ENCODE measurements around the gene SORCS2. TPM values are rescaled to one million over a fixed set of nuclear protein-coding genes. Genes with fewer than 3 reads are reported as not detected.

The SORCS2 gene
- polyA plus RNA-seq, 1 of the 3 experiments (the other 2 are of a cell fraction), result 1.6 TPM

DNA sequence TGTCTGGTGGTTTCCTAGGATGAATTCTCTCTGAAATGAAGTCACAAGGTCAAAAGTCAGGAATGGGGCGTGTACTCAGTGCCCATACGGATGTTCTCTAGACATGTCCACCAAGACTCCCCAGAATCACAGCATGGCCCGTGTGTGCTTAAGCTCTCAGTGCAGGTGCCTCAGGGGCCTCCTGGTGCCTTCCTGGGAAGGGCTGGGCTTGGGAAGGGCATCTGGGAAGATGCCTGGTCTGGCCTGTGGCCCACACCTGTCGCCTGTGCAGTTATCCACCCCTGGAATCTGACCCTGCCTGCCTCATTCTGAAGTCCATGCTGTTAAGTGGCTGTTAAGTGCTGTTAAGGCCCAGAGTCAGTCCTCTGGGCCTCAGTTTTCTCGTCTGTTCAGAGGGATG is 31.2 kb downstream of the SORCS2 start:
- no peak overlapping the region for H3K27ac ChIP-seq (ENCODE audit: low read depth in 2 of 2, low read length in 1 of 2)
- no peaks in the 10 kb centered on the region for H3K36me3 ChIP-seq (replicated peaks in 1 of 2; ENCODE audit: control insufficient read depth in 1 of 2, insufficient read depth in 2 of 2, low read length in 1 of 2)
- ChIA-PET CTCF (no interaction called here), POLR2A (no interaction called here)
- H3K4me2 ChIP-seq, result no peak overlapping the region
- no peaks in the 10 kb centered on the region for H3K79me2 ChIP-seq (ENCODE audit: insufficient read depth)
- H3F3A ChIP-seq (replicated peaks; ENCODE audit: insufficient read depth), result no peaks in the 10 kb centered on the region
- WGBS (ENCODE audit: low lambda C conversion rate), result 63% methylated on average over 4 of the region's 5 CpGs
- no peaks in the 10 kb centered on the region for H3K9me2 ChIP-seq
- H3K9me3 ChIP-seq, result no peaks in the 10 kb centered on the region
- H2AFZ ChIP-seq (ENCODE audit: low read depth), result no peak overlapping the region
- no peak for DNase-seq
- H3K9ac ChIP-seq, result no peak overlapping the region
- H3K4me3 ChIP-seq (ENCODE audit: low read depth in 2 of 2, low read length in 1 of 2), result no peak overlapping the region
- no peaks in the 10 kb centered on the region; the same call in 1 of the 2 replicates for H3K27me3 ChIP-seq (ENCODE audit: insufficient read depth)
- no peaks in the 10 kb centered on the region for H4K20me1 ChIP-seq (ENCODE audit: insufficient read depth)
- no peak for TF ChIP-seq TAF1 (IDR thresholded peaks at IDR 0.05; ENCODE audit: borderline replicate concordance, low read depth, low read length)
- TF ChIP-seq RXRA (IDR thresholded peaks at IDR 0.05; ENCODE audit: borderline replicate concordance, low read depth), result no peak
- TF ChIP-seq SIN3A (IDR thresholded peaks at IDR 0.05; ENCODE audit: borderline replicate concordance, low read depth, low read length), result no peak
- TF ChIP-seq USF1 (IDR thresholded peaks at IDR 0.05; ENCODE audit: borderline replicate concordance, low read depth), result no peak
- TF ChIP-seq EP300 (IDR thresholded peaks at IDR 0.05; ENCODE audit: borderline replicate concordance in 1 of 2, low read depth in 1 of 2, low read length in 1 of 2), result no peak
- no peak for TF ChIP-seq FOSL2 (IDR thresholded peaks at IDR 0.05; ENCODE audit: borderline replicate concordance, low read depth)
- no peak for TF ChIP-seq GATA2 (CRISPR knock-in tag; IDR thresholded peaks at IDR 0.05)
- TF ChIP-seq, protein P1, sequence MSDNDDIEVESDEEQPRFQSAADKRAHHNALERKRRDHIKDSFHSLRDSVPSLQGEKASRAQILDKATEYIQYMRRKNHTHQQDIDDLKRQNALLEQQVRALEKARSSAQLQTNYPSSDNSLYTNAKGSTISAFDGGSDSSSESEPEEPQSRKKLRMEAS (IDR thresholded peaks at IDR 0.05; ENCODE audit: low read depth), result no peak
- TF ChIP-seq CHD2 (IDR thresholded peaks at IDR 0.05; ENCODE audit: low read length, partially characterized antibody), result no peak
- TF ChIP-seq EZH2phosphoT487 (IDR thresholded peaks at IDR 0.05; ENCODE audit: borderline replicate concordance, low read depth), result no peak
- no peak for TF ChIP-seq NFIC (IDR thresholded peaks at IDR 0.05; ENCODE audit: borderline replicate concordance)
- TF ChIP-seq, protein P2, sequence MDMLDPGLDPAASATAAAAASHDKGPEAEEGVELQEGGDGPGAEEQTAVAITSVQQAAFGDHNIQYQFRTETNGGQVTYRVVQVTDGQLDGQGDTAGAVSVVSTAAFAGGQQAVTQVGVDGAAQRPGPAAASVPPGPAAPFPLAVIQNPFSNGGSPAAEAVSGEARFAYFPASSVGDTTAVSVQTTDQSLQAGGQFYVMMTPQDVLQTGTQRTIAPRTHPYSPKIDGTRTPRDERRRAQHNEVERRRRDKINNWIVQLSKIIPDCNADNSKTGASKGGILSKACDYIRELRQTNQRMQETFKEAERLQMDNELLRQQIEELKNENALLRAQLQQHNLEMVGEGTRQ (IDR thresholded peaks at IDR 0.05; ENCODE audit: borderline replicate concordance, low read depth, low read length), result no peak
- TF ChIP-seq TEAD4 (IDR thresholded peaks at IDR 0.05; ENCODE audit: borderline replicate concordance, insufficient read depth), result no peak
- no peak for TF ChIP-seq TCF12 (IDR thresholded peaks at IDR 0.05)
- TF ChIP-seq, protein P3, sequence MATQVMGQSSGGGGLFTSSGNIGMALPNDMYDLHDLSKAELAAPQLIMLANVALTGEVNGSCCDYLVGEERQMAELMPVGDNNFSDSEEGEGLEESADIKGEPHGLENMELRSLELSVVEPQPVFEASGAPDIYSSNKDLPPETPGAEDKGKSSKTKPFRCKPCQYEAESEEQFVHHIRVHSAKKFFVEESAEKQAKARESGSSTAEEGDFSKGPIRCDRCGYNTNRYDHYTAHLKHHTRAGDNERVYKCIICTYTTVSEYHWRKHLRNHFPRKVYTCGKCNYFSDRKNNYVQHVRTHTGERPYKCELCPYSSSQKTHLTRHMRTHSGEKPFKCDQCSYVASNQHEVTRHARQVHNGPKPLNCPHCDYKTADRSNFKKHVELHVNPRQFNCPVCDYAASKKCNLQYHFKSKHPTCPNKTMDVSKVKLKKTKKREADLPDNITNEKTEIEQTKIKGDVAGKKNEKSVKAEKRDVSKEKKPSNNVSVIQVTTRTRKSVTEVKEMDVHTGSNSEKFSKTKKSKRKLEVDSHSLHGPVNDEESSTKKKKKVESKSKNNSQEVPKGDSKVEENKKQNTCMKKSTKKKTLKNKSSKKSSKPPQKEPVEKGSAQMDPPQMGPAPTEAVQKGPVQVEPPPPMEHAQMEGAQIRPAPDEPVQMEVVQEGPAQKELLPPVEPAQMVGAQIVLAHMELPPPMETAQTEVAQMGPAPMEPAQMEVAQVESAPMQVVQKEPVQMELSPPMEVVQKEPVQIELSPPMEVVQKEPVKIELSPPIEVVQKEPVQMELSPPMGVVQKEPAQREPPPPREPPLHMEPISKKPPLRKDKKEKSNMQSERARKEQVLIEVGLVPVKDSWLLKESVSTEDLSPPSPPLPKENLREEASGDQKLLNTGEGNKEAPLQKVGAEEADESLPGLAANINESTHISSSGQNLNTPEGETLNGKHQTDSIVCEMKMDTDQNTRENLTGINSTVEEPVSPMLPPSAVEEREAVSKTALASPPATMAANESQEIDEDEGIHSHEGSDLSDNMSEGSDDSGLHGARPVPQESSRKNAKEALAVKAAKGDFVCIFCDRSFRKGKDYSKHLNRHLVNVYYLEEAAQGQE (IDR thresholded peaks at IDR 0.05; ENCODE audit: low read depth, low read length), result no peak
- no peak for TF ChIP-seq RAD21 (IDR thresholded peaks at IDR 0.05; ENCODE audit: low read length)
- no peak for TF ChIP-seq POLR2AphosphoS5 (IDR thresholded peaks at IDR 0.05; ENCODE audit: low read depth, low read length)
- TF ChIP-seq SMC3 (IDR thresholded peaks at IDR 0.05; ENCODE audit: low read depth, low read length), result no peak
- TF ChIP-seq YY1 (IDR thresholded peaks at IDR 0.05; ENCODE audit: low read depth), result no peak
- TF ChIP-seq, protein P4, sequence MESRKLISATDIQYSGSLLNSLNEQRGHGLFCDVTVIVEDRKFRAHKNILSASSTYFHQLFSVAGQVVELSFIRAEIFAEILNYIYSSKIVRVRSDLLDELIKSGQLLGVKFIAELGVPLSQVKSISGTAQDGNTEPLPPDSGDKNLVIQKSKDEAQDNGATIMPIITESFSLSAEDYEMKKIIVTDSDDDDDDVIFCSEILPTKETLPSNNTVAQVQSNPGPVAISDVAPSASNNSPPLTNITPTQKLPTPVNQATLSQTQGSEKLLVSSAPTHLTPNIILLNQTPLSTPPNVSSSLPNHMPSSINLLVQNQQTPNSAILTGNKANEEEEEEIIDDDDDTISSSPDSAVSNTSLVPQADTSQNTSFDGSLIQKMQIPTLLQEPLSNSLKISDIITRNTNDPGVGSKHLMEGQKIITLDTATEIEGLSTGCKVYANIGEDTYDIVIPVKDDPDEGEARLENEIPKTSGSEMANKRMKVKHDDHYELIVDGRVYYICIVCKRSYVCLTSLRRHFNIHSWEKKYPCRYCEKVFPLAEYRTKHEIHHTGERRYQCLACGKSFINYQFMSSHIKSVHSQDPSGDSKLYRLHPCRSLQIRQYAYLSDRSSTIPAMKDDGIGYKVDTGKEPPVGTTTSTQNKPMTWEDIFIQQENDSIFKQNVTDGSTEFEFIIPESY (IDR thresholded peaks at IDR 0.05; ENCODE audit: borderline replicate concordance, low read depth), result no peak
- H3K4me1 ChIP-seq (ENCODE audit: control insufficient read depth in 1 of 2, insufficient read depth in 2 of 2, low read depth in 1 of 2, low read length in 1 of 2), result peaks cover 0 to 40% of the 10 kb centered on the region in 2 experiments; a peak in 1 of 4 replicates

Measured in SK-N-SH (cell line).